ENCODE results near the gene JAZF1. TPM values are rescaled to one million over a fixed set of nuclear protein-coding genes. Genes with fewer than 3 reads are reported as not detected.

JAZF1 gene
- total RNA-seq, 1 experiment from 2014 or later = 0.90 TPM

- Histone ChIP-seq H3K9me3 (ENCODE audit: insufficient read depth, low read depth) (no peaks in the 10 kb centered on the region), H3K27me3 (ENCODE audit: insufficient read depth, low read depth) (no peaks in the 10 kb centered on the region), H3K4me2 (peak overlapping the region; percentile 41), H4K20me1 (ENCODE audit: insufficient read depth) (no peaks in the 10 kb centered on the region), H3K36me3 (ENCODE audit: low read depth) (no peaks in the 10 kb centered on the region), H3K9me2 (ENCODE audit: insufficient read depth) (no peaks in the 10 kb centered on the region), H3K27ac (peak overlapping the region; percentile 40), H3K4me1 (replicated peaks; ENCODE audit: insufficient read depth) (peaks cover 38% of the 10 kb centered on the region), H3K4me3 (no peak overlapping the region), H3F3A (ENCODE audit: insufficient read depth, low read depth) (peaks cover 8% of the 10 kb centered on the region; the same call in 1 of the 2 replicates), H3K79me2 (ENCODE audit: low read depth) (no peaks in the 10 kb centered on the region), H2AFZ (no peak overlapping the region)
- CTCF ChIA-PET = interaction anchor here (0.7 to 1.1 kb wide), 2 partner anchors 10 to 85 kb away, joined by 3 to 4 read pairs; no protein-coding TSS in a partner anchor
- no TSS peak for BruUV-seq (replicated peaks)
- POLR2A ChIA-PET (ENCODE audit: unreplicated experiment) = no interaction called here
- TF ChIP-seq CTCF (conservative IDR thresholded peaks at IDR 0.05) (no peak), EZH2 (IDR thresholded peaks at IDR 0.05; ENCODE audit: low read depth) (no peak)
- intact Hi-C loops (cut with micrococcal nuclease; ENCODE audit: unreplicated experiment) = no loop called here
- peak; percentile 78 to 83 for DNase-seq
Observed at GRCh38 chr7:28104041-28104541, 76.5 kb downstream of the JAZF1 start.

- BruUV-seq (replicated peaks) = no TSS peak
- no peaks in the 10 kb centered on the region for H3K9me3 ChIP-seq (ENCODE audit: insufficient read depth, low read depth)
- H3K9me2 ChIP-seq (ENCODE audit: insufficient read depth) = no peaks in the 10 kb centered on the region
- H2AFZ ChIP-seq = no peak overlapping the region
- H3K79me2 ChIP-seq (ENCODE audit: low read depth) = no peaks in the 10 kb centered on the region
- peak in 1 of 2 experiments; percentile 25 for DNase-seq
- H3K4me1 ChIP-seq (replicated peaks; ENCODE audit: insufficient read depth) = peaks cover 34% of the 10 kb centered on the region
- no peaks in the 10 kb centered on the region for H4K20me1 ChIP-seq (ENCODE audit: insufficient read depth)
- intact Hi-C loops (cut with micrococcal nuclease; ENCODE audit: unreplicated experiment) = no loop called here
- H3K27ac ChIP-seq = no peak overlapping the region
- ChIA-PET POLR2A (ENCODE audit: unreplicated experiment) (interaction anchor here (0.6 kb wide), 1 partner anchor 1715 kb away, joined by 3 read pairs; no protein-coding TSS in a partner anchor), CTCF (no interaction called here)
- H3F3A ChIP-seq (ENCODE audit: insufficient read depth, low read depth) = peaks cover 8% of the 10 kb centered on the region; the same call in 1 of the 2 replicates
- TF ChIP-seq EZH2 (IDR thresholded peaks at IDR 0.05; ENCODE audit: low read depth) = no peak
- no peak for TF ChIP-seq CTCF (conservative IDR thresholded peaks at IDR 0.05)
- H3K36me3 ChIP-seq (ENCODE audit: low read depth) = no peaks in the 10 kb centered on the region
- no peaks in the 10 kb centered on the region for H3K27me3 ChIP-seq (ENCODE audit: insufficient read depth, low read depth)
- 0 out of 2 replicates have a peak overlapping the region, but pooled peaks have one; percentile 1 for H3K4me2 ChIP-seq
- H3K4me3 ChIP-seq = no peak overlapping the region
Observed at GRCh38 chr7:28102797-28103196, 77.8 kb downstream of the JAZF1 start.

- no TSS peak for BruUV-seq (replicated peaks)
- POLR2A ChIA-PET (ENCODE audit: unreplicated experiment) = interaction anchor here (0.5 to 0.7 kb wide), 2 partner anchors 168 to 510 kb away, joined by 5 to 20 read pairs; no protein-coding TSS in a partner anchor
Observed at GRCh38 chr7:28096713-28097112, 83.9 kb downstream of the JAZF1 start.

More at GRCh38 chr7:28096713-28097112, 83.9 kb downstream of the JAZF1 start:
- Histone ChIP-seq H3K27me3 (ENCODE audit: insufficient read depth, low read depth) (no peaks in the 10 kb centered on the region), H4K20me1 (ENCODE audit: insufficient read depth) (no peaks in the 10 kb centered on the region), H2AFZ (no peak overlapping the region), H3F3A (ENCODE audit: insufficient read depth, low read depth) (no peaks in the 10 kb centered on the region), H3K9me2 (ENCODE audit: insufficient read depth) (no peaks in the 10 kb centered on the region), H3K4me3 (no peak overlapping the region), H3K79me2 (ENCODE audit: low read depth) (no peaks in the 10 kb centered on the region), H3K27ac (no peak overlapping the region), H3K36me3 (ENCODE audit: low read depth) (no peaks in the 10 kb centered on the region), H3K4me2 (no peak overlapping the region), H3K9me3 (ENCODE audit: insufficient read depth, low read depth) (no peaks in the 10 kb centered on the region), H3K4me1 (replicated peaks; ENCODE audit: insufficient read depth) (0 out of 2 replicates have a peak, but pooled peaks cover 3% of the 10 kb centered on the region)
- CTCF ChIA-PET = interaction anchor here (0.5 to 2.3 kb wide), 12 partner anchors 12 to 1512 kb away, joined by 3 to 16 read pairs (median 4); no protein-coding TSS in a partner anchor
- peak; percentile 52 to 64 for DNase-seq
- TF ChIP-seq EZH2 (IDR thresholded peaks at IDR 0.05; ENCODE audit: low read depth) (no peak), CTCF (conservative IDR thresholded peaks at IDR 0.05) (peak; percentile 98)
- intact Hi-C loops (cut with micrococcal nuclease; ENCODE audit: unreplicated experiment) = loop anchor here (1.0 to 10.0 kb wide), 5 partner anchors 724 to 1727 kb away; partner anchors contain the start of gene HOXA9

Data from PC-9 (cell line).